Measurements from ENCODE around the gene MINDY3.
A peak's percentile ranks its signal among the peaks of the same experiment; 100 is the strongest.

MINDY3 gene

GRCh38 chr10:15796762-15797161 lies 63.5 kb downstream of the MINDY3 start (continued):
- TF ChIP-seq PBX3 (CRISPR knock-in tag; IDR thresholded peaks at IDR 0.05) (no peak), ZFP37 (tag by site-specific recombination; IDR thresholded peaks at IDR 0.05) (no peak), ZNF596 (tag by site-specific recombination; IDR thresholded peaks at IDR 0.05) (no peak), ZNF580 (tag by site-specific recombination; IDR thresholded peaks at IDR 0.05) (peak; percentile 88), ZNF433 (tag by site-specific recombination; IDR thresholded peaks at IDR 0.05; ENCODE audit: low read depth) (no peak), ZIC2 (tag by site-specific recombination; IDR thresholded peaks at IDR 0.05) (no peak), ZNF221 (tag by site-specific recombination; IDR thresholded peaks at IDR 0.05; ENCODE audit: borderline replicate concordance) (no peak), ZNF704 (tag by site-specific recombination; IDR thresholded peaks at IDR 0.05) (no peak), ZNF707 (tag by site-specific recombination; IDR thresholded peaks at IDR 0.05) (no peak), ZNF174 (tag by site-specific recombination; IDR thresholded peaks at IDR 0.05) (no peak), ZNF664 (tag by site-specific recombination; IDR thresholded peaks at IDR 0.05) (no peak), ZNF211 (tag by site-specific recombination; IDR thresholded peaks at IDR 0.05; ENCODE audit: low read depth) (no peak), ZNF2 (tag by site-specific recombination; IDR thresholded peaks at IDR 0.05) (no peak), ZNF785 (tag by site-specific recombination; IDR thresholded peaks at IDR 0.05) (no peak), ZNF658 (tag by site-specific recombination; IDR thresholded peaks at IDR 0.05) (no peak), ZNF248 (tag by site-specific recombination; IDR thresholded peaks at IDR 0.05) (no peak), ZSCAN16 (tag by site-specific recombination; IDR thresholded peaks at IDR 0.05) (no peak), ZBTB8A (tag by site-specific recombination; IDR thresholded peaks at IDR 0.05) (no peak), ZNF132 (tag by site-specific recombination; IDR thresholded peaks at IDR 0.05; ENCODE audit: borderline replicate concordance) (no peak), ZNF561 (tag by site-specific recombination; IDR thresholded peaks at IDR 0.05; ENCODE audit: borderline replicate concordance) (no peak), ZNF501 (tag by site-specific recombination; IDR thresholded peaks at IDR 0.05) (no peak), ZNF473 (tag by site-specific recombination; IDR thresholded peaks at IDR 0.05) (no peak), ZNF488 (tag by site-specific recombination; IDR thresholded peaks at IDR 0.05) (no peak), ZNF423 (tag by site-specific recombination; IDR thresholded peaks at IDR 0.05) (no peak), ZNF660 (tag by site-specific recombination; IDR thresholded peaks at IDR 0.05) (0 out of 2 replicates have a peak, but pooled peaks have one; percentile 25), PRDM2 (tag by site-specific recombination; IDR thresholded peaks at IDR 0.05; ENCODE audit: borderline replicate concordance) (no peak), ZNF530 (tag by site-specific recombination; IDR thresholded peaks at IDR 0.05; ENCODE audit: low read depth) (no peak), ELK4 (IDR thresholded peaks at IDR 0.05; ENCODE audit: borderline replicate concordance, low read depth, low read length) (no peak), OVOL3 (tag by site-specific recombination; IDR thresholded peaks at IDR 0.05) (peak; percentile 52; the same call in 1 of the 2 replicates), KLF17 (tag by site-specific recombination; IDR thresholded peaks at IDR 0.05) (peak; percentile 41; the same call in 1 of the 2 replicates), ZNF223 (tag by site-specific recombination; IDR thresholded peaks at IDR 0.05) (no peak)

Data from HEK293 (cell line).